GOT3 (cell line): ENCODE results near the gene CD83.
"Not testable (repeated sequence)": the region's sequence is repeated elsewhere in the genome, so short reads cannot be mapped to it uniquely, and the experiment has no call there.

Experiments used
- DNase-seq: peaks from one replicate; lab custom pipeline; 2025; ENCODE audit warnings: mixed read lengths; lab: John Stamatoyannopoulos, UW

The CD83 gene

DNA sequence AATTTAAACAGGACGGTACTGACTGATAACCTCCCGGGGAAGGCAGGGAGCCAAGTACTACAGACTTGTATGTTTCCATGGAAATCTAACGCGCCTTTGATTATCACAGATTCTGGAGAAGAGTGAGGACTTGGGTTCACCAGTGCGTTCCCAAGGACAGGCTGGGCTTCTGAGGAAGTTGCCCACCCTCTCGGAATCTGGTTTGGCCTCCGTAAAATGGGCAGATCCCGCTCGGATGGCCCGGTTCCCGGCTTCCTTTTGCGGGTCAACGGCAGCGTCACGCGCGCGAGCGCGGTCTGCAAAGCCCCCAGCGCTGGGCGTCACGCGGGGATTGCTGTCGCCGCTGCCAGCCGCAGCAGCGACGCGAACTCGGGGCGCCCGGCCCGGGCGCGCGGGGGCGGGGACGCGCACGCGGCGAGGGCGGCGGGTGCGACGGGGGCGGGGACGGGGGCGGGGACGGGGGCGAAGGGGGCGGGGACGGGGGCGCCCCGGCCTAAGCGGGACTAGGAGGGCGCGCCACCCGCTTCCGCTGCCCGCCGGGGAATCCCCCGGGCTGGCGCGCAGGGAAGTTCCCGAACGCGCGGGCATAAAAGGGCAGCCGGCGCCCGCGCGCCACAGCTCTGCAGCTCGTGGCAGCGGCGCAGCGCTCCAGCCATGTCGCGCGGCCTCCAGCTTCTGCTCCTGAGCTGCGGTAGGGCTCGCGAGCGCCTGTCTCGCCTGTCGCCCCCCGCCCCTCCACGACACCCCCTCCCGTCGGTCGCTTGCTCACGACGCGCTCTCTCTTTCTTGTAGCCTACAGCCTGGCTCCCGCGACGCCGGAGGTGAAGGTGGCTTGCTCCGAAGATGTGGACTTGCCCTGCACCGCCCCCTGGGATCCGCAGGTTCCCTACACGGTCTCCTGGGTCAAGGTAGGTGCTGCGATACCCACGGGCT lies at the start of gene CD83:
Gene CD83, plus strand, starts transcription at position 615 of the 933 bp plus-strand sequence. Its CDS starts 40 bp downstream, at position 655.
- no peak for DNase-seq

DNA sequence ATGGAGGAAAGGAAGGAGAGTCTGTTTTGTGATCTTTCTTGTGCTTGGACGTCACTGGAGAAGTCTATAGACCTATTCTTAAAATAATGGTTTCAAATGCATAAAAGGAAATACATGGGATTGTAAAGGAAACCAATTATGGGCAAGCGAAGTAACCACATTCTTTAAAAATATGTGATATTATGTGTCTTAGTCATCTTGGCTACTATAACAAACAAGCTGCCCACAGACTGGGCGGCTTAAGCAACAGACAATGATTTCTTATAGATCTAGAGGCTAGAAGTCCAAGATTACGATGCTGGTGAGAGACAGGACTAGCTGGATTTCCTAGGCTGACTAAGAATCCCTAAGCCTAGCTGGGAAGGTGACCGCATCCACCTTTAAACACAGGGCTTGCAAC lies 49.4 kb upstream of the CD83 start:
- no peak for DNase-seq

DNA sequence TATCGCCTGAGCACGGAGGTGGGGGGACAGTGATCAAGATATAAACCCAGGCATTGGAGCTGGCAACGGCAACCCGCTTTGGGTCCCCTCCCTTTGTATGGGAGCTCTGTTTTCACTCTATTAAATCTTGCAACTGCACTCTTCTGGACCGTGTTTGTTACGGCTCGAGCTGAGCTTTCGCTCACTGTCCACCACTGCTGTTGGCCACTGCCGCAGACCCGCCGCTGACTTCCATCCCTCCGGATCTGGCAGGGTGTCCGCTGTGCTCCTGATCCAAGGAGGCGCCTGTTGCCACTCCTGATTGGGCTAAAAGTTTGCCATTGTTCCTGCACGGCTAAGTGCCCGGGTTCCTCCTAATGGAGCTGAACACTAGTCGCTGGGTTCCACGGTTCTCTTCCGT lies 48.9 kb upstream of the CD83 start:
- DNase-seq = no peak

DNA sequence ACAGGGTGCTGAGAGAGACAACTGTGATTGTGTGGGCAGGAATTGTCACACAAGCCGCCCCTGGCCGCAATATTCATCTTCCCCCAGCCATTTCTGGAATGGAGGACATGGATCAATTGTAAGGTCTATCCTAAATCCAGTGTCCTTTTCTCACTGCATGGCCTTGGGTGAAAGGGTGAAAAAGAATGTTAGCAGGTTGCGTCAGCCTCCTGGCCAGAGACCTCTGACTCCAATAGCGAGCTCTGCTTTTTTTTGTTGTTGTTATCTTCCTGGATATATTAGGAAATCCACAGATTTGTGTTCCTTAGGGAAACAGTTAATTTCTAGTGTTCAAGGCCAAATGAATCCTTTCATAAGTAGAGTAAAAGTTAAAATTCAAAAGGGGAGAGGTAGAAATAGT lies 47.1 kb upstream of the CD83 start:
- no peak for DNase-seq

- DNase-seq = no peak
Observed at GRCh38 chr6:14072084-14072483, 45.5 kb upstream of the CD83 start.

- not testable (repeated sequence) for DNase-seq
Observed at GRCh38 chr6:14073561-14074354, 43.8 kb upstream of the CD83 start.

DNA sequence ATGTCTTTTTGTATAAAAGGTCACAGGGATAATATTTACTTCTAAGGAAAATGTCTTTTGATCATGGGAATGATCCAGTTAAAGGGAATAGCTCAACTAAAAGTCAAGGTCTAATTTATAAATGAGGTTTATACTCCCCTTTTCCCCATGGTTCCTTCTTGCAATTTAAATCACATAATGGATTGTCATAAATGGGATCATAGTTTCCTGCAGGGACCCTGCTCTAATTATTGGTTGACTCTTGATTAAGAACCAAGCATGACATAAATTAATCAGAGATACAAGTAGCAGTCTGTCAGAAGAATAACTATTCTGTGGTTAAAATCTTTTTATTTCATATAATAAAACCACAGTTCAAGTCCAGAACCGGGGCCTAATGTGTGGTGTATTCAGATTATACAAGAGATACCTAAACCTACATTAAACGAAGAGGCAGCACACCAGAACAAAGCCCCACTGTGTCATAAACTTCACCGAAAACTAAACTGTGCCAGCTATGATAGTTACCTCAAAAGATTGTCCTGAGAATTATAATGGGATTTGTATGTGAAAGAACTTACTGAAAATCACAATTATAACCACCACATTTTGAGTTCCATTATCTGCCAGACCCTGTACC lies 43.0 kb upstream of the CD83 start:
- DNase-seq = no peak

DNA sequence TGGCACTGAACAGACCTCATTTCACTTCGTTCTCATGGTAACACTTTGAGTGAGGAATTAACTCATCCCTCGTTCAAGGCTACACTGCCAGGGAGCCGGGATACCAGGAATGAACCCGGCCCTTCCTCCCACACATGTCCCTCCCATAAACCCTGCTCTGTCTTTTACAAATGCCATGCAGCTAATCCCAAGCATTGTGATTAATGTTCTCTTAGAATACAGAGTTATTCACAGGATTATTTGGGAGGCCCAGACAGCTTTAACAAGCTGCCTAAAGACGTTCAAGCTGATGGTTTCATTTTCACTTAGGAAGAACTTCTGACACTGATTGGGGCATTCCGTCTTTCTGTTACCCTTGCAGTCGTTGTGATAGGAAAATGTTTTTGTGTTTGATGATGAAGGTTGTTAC lies 42.5 kb upstream of the CD83 start:
- no peak for DNase-seq

- no peak for DNase-seq
Observed at GRCh38 chr6:14077193-14077867, 40.2 kb upstream of the CD83 start.

DNA sequence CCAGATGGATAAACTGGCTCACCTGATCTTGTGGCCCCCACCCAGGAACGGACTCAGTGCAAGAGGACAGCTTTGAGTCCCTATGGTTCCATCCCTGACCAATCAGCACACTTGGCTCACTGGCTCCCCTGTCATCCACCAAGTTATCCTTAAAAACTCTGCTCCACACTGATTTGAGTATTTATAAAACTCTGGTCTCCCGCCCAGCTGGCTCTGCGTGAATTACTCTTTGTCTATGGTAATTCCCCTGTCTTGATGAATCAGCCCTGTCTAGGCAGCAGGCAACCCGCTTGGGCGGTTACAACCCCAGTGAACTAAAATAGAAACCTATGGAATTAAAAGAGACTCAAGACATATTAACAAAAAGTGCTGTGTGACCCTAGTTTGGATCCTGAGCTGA lies 38.1 kb upstream of the CD83 start:
- DNase-seq = no peak

DNA sequence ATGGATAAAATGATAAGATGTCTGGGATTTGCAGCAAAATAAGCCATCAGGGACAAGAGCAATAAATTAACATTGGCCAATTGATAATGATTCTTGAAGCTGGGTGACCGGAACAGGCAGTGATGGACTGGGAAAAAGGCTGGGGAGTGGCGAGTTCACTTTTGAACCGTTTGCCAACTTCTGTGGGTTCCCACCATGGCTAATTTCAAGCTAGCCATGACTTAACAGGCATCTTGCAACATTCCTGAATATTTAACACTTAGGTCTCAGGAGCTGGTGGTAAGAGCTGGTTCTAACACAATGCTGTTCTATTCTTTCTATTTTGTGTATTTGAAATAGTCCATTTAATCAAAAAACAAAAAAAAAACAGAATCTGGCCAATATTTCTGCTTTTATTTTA lies 37.6 kb upstream of the CD83 start:
- DNase-seq = no peak

GRCh38 chr6:14081126-14081525 lies 36.4 kb upstream of the CD83 start:
- no peak for DNase-seq

DNA sequence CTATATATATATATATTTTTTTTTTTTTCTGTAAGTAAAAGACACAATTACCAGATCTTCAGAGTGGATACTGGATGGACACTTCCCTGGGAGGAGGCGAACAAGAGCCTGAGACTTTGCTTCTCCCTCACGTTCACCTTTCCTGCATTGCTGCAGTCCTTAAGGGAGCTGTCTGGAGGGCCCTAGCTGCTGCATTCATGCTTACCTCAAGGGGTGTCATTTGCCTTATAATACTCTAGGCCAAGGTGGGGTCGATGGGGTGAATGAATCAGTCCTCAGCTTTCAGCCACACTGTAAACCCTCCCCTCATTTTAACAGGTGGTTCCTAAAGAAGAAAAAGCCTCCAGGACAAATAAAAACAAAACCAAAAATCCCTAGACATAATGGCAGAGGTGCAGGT lies 34.8 kb upstream of the CD83 start:
- DNase-seq = no peak

GRCh38 chr6:14083262-14083661 lies 34.3 kb upstream of the CD83 start:
- DNase-seq = no peak

DNA sequence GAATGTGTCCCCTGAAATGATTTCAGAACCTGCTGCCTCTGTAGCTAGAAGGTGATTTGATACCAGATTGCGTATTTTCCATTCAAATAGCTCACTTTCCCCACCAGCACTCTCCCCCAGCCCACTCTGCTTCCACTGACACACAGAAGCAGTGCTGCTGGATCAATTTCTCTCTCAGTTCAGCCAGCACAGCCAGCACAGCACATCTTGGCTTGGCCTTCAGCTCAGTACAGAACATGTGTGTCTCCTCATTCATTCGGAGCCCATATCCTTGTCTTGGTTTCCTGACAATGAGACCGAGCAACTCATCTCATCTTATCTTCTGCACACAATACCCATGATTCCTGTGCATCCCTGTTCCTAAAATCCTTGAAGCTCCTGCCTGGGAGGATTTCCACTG lies 33.8 kb upstream of the CD83 start:
- no peak for DNase-seq

GRCh38 chr6:14084388-14084787 lies 33.2 kb upstream of the CD83 start:
- no peak for DNase-seq

- no peak for DNase-seq
Observed at GRCh38 chr6:14085176-14085787, 32.3 kb upstream of the CD83 start.

GRCh38 chr6:14086701-14087100 lies 30.9 kb upstream of the CD83 start:
- no peak for DNase-seq

DNA sequence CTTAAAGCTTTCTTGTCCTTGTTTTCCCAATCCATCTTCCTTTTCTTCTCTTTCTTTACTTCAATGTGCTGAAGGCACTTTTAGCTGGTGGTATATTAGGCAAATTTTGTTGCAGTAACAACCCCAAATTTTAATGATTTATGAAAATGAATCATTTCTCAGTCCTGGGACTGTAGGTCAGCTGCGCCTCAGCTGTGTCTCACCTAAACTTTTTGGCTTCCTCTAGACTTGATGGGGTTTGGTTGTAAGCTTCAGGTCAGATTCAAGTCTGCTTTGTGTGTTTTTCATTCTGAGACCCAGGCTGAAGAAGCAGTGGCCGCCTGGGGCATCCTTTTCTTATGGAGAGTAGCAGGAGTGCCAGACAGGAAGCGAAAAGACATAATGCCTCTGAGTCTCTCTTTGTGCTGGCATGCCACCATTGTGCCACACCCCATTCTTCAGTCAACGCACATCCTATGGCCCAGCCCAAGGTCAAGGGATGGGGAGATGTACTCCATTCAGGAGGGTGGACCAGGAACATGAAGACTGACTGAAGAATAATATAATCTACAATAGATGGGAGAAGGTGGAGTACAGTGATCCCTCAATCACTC lies 28.9 kb upstream of the CD83 start:
- DNase-seq = no peak

GRCh38 chr6:14089224-14089623 lies 28.3 kb upstream of the CD83 start:
- DNase-seq = no peak

GRCh38 chr6:14091339-14091978 lies 26.1 kb upstream of the CD83 start:
- no peak for DNase-seq
